Fibroblast of lung (primary cell): Measurements from ENCODE around the gene EFNA5.

ENCODE experiments used
- CTCF ChIP-seq, 2 donors: IDR thresholded peaks in 1 of 2; conservative IDR thresholded peaks in 1 of 2; 1 replicate in 1 of 2; 2 replicates in 1 of 2; pipeline ENCODE4 v1.5.1; 2011 to 2012; ENCODE audit warnings: low read length in 2 of 2, control low read depth in 1 of 2, inconsistent platforms in 1 of 2, low read depth in 1 of 2, mild to moderate bottlenecking in 1 of 2
- EZH2 ChIP-seq: IDR thresholded peaks from 2 replicates; pipeline ENCODE4 v1.5.1; 2012; ENCODE audit warnings: low read length, control low read depth, mild to moderate bottlenecking; ENCODE audit errors: missing control alignments

GRCh38 chr5:107437986-107438510 is 232.7 kb downstream of the EFNA5 start:
- TF ChIP-seq EZH2 (no peak), CTCF (conservative IDR thresholded peaks at IDR 0.05 in 1 of 2, IDR thresholded peaks at IDR 0.05 in 1 of 2; ENCODE audit: low read depth in 1 of 2, low read length in 2 of 2) (no peak)
